Spinal cord (tissue), 10 donors: ENCODE measurements around the gene GRHL3. TPM values are rescaled to one million over a fixed set of nuclear protein-coding genes. Genes with fewer than 3 reads are reported as not detected.

Experiments
- DNase-seq, 6 donors: peaks; one replicate each; pipeline versions ENCODE4 v3.0.0 to v3.0.0-alpha.2; 2013 to 2015; ENCODE audit warnings: low spot score in 6 of 6, low read depth in 4 of 6
- H3K27ac ChIP-seq: one replicate; pipeline ENCODE4 v1.5.1; 2013; ENCODE audit warnings: low read depth, low read length, control low read depth
- H3K27me3 ChIP-seq: one replicate; pipeline ENCODE4 v1.6.1; 2013; ENCODE audit warnings: low read length; ENCODE audit not compliant: control insufficient read depth, insufficient read depth
- H3K36me3 ChIP-seq: one replicate; pipeline ENCODE4 v1.6.1; 2013; ENCODE audit warnings: low read length; ENCODE audit not compliant: control insufficient read depth, insufficient read depth
- H3K4me1 ChIP-seq: one replicate; pipeline ENCODE4 v1.6.1; 2013; ENCODE audit warnings: low read length; ENCODE audit not compliant: control insufficient read depth, insufficient read depth
- H3K4me3 ChIP-seq: one replicate; pipeline ENCODE4 v1.5.1; 2013; ENCODE audit warnings: low read depth, low read length, control low read depth
- H3K9me3 ChIP-seq: one replicate; pipeline ENCODE4 v1.6.1; 2013; ENCODE audit warnings: low read length; ENCODE audit not compliant: control insufficient read depth, insufficient read depth
- WGBS: methylation state at CpG from one replicate; pipeline ENCODE4 v1.1.5; 2013; ENCODE audit warnings: missing lambda C conversion rate; ENCODE audit not compliant: insufficient coverage; 5-methylcytosine and 5-hydroxymethylcytosine counted together
- polyA plus RNA-seq, 2 donors: library from polyadenylated mRNA; unstranded; fragments of 120-200 nt; gene quantifications; one replicate each; pipeline ENCODE4 v1.2.1, GENCODE V29; 2013; ENCODE audit not compliant: insufficient read length in 2 of 2
- total RNA-seq, 2 donors: library from RNA; depleted of rRNA in 1 of 2; stranded (reverse); fragments of 120-200 nt in 1 of 2; fragments of >200 nt in 1 of 2; gene quantifications; one replicate each; pipeline versions ENCODE4 v1.2.3 to v1.2.4, GENCODE V29; 2013 to 2014
- donor health status: healthy.

Gene GRHL3
- total and polyA plus RNA-seq, 4 donors = 0.69 to 3.0 (median 2.7) TPM

GRCh38 chr1:24299901-24300300, 19.3 kb upstream of the GRHL3 start:
- no peaks in the 10 kb centered on the region for H3K36me3 ChIP-seq
- no peak overlapping the region for H3K27ac ChIP-seq
- H3K9me3 ChIP-seq = no peaks in the 10 kb centered on the region
- no peaks in the 10 kb centered on the region for H3K27me3 ChIP-seq
- H3K4me3 ChIP-seq = no peak overlapping the region
- H3K4me1 ChIP-seq = peaks cover 12% of the 10 kb centered on the region
- 83% methylated on average over 1 of the region's 6 CpGs for WGBS
- no peak for DNase-seq

- no peak for DNase-seq
- no peaks in the 10 kb centered on the region for H3K27me3 ChIP-seq
- no peaks in the 10 kb centered on the region for H3K9me3 ChIP-seq
- no peak overlapping the region for H3K4me3 ChIP-seq
- H3K4me1 ChIP-seq = peaks cover 3% of the 10 kb centered on the region
- 75% methylated on average over 5 of the region's 7 CpGs for WGBS
- H3K27ac ChIP-seq = no peak overlapping the region
- no peaks in the 10 kb centered on the region for H3K36me3 ChIP-seq
Observed at GRCh38 chr1:24300971-24301784, 18.0 kb upstream of the GRHL3 start.

DNA sequence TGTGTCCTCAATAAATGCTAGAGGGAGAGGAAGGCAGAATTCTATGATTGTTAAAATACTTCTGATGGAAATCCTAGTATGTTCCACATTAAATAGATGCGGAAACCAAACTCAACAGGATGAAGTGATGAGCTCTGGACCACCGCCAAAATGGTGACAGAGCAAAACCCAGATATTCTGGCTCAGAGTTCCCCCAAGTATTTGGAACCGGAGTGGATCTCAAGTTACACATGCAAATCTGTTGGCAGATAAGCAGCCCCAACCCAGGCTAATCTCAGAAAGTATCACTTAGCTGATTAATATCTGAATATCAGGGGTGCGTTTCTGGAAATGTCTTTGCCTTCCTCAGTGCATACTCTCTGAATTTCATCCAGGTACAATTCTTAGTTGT, 17.4 kb upstream of the GRHL3 start:
- Histone ChIP-seq H3K4me1 (peaks cover 3% of the 10 kb centered on the region), H3K4me3 (no peak overlapping the region), H3K9me3 (no peaks in the 10 kb centered on the region), H3K27ac (no peak overlapping the region), H3K36me3 (no peaks in the 10 kb centered on the region), H3K27me3 (no peaks in the 10 kb centered on the region)
- WGBS = 60% methylated on average over 3 of the region's 4 CpGs
- no peak for DNase-seq

GRCh38 chr1:24302209-24302611, 16.9 kb upstream of the GRHL3 start:
- no peak overlapping the region for H3K4me3 ChIP-seq
- no peaks in the 10 kb centered on the region for H3K36me3 ChIP-seq
- H3K27me3 ChIP-seq = no peaks in the 10 kb centered on the region
- no peak overlapping the region for H3K27ac ChIP-seq
- 67% methylated on average over 1 of the region's 3 CpGs for WGBS
- DNase-seq = no peak
- H3K9me3 ChIP-seq = no peaks in the 10 kb centered on the region
- peaks cover 3% of the 10 kb centered on the region for H3K4me1 ChIP-seq

- no peaks in the 10 kb centered on the region for H3K9me3 ChIP-seq
- peaks cover 3% of the 10 kb centered on the region for H3K4me1 ChIP-seq
- DNase-seq = no peak
- no peak overlapping the region for H3K27ac ChIP-seq
- H3K4me3 ChIP-seq = no peak overlapping the region
- H3K36me3 ChIP-seq = no peaks in the 10 kb centered on the region
- no peaks in the 10 kb centered on the region for H3K27me3 ChIP-seq
- WGBS = no CpG with 5 or more reads among the region's 4 CpGs
Observed at GRCh38 chr1:24303600-24303999, 15.6 kb upstream of the GRHL3 start.

DNA sequence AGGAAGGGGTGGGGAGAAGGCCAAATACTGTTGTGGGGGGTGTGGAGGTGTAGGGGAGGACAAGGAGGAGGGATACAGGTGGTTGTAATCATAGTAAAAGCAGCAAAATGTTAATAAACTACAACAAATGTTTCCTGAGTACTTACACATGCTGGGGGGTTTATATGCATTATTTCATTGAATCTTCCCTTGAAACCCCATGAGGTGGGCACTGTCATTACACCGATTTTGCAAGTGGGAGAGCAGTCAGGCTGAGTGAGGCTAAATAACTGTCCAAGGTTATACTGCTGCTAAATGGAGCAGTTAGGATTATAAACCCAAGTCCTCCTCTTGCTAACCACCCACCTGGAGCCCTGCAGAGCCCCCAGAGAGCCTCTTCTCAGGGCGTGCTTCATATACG, 14.4 kb upstream of the GRHL3 start:
- Histone ChIP-seq H3K9me3 (no peaks in the 10 kb centered on the region), H3K4me1 (peaks cover 3% of the 10 kb centered on the region), H3K27me3 (no peaks in the 10 kb centered on the region), H3K27ac (no peak overlapping the region), H3K4me3 (no peak overlapping the region), H3K36me3 (no peaks in the 10 kb centered on the region)
- no CpG with 5 or more reads among the region's 3 CpGs for WGBS
- no peak for DNase-seq

DNA sequence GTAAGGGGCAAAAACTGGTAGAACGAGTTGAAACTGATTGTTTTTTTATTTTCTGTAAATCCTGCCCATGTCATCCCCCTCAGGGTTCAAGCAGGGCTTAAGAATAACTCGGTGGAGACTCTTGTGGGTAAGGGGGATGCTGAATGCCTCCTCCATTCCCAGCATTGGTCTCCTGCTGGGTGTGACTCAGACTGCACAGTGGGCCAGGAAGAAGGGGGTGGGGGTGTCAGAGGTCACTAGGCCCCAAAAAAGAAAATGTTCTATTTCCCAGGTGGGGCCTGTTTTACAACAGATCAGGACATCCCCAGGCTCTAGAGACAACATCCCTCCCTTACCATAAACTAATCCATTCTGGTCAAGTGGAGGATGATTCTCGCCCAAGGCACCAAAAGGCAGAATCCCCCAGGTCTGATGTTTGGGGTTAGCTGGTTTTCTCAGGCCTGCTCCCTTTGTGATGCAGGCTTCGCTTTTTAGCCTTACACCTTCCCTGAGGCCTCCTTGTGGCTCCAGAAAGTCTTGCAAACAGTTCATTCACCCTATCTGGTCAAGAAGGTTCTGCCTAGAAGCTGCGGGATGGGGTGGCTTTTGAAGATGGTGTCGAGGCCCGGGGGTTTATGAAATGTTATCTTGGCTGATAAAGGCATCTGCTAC, 10.7 kb upstream of the GRHL3 start:
- no peak overlapping the region for H3K4me3 ChIP-seq
- no peaks in the 10 kb centered on the region for H3K27me3 ChIP-seq
- peaks cover 7% of the 10 kb centered on the region for H3K4me1 ChIP-seq
- H3K36me3 ChIP-seq = no peaks in the 10 kb centered on the region
- 0% methylated on average over 1 of the region's 7 CpGs for WGBS
- DNase-seq = no peak
- no peaks in the 10 kb centered on the region for H3K9me3 ChIP-seq
- no peak overlapping the region for H3K27ac ChIP-seq

DNA sequence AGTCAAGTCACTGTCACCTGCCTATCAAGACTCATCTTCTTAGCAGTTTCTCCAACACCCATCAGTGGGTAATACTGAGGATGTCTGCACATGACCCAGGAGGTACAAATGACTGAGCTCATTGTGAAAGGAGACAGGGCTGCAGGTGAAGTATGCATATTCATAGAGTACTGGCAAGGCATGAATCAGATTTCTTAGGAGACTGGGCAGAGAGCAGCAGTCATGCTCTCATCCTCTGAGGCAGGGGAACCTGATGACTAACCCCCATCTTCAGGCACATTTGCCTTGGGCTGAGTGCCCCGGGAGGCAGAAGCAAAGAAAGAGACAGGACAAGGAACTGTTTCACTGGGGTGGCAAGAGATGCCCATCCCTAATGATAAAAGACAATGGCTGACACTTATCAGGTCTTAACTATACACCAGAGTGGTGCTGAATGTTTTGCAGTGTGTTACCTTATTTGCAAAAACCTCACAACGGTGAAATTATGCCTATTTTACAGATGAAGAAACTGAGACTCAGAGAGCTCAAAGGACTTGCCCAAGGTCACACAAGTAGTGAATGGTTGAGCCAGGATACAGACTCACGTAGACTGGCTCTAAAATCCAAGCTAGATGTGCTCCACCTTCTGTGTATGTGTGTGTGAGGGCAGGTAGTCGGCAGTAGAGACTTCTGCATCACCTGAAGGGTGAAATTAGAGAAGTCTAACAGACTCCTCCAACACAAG, 9.2 kb upstream of the GRHL3 start:
- DNase-seq = no peak
- no peaks in the 10 kb centered on the region for H3K9me3 ChIP-seq
- H3K27me3 ChIP-seq = no peaks in the 10 kb centered on the region
- no peak overlapping the region for H3K4me3 ChIP-seq
- H3K4me1 ChIP-seq = peaks cover 9% of the 10 kb centered on the region
- no peak overlapping the region for H3K27ac ChIP-seq
- 80% methylated on average over 3 of the region's 4 CpGs for WGBS
- no peaks in the 10 kb centered on the region for H3K36me3 ChIP-seq

DNA sequence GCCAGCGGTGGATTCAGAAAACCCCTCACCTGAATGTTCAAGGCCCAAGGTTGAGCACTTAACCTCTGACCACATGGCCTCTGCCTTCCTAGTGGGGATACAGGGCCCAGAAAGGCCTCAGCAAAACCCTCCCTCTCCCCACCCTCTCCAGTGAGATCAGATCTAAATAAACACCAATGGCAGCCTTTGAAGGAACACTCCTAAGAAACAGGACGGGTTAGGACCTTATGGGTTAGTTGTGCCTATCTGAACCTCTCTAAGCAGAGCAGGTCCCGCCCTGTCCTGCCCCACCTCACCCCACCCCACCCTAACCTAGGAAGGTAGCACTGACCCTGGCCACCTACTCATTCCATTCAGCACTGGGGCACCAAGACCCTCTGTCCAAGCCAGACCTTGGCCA, 7.9 kb upstream of the GRHL3 start:
- H3K4me3 ChIP-seq = no peak overlapping the region
- 90% methylated on average over 2 of the region's 3 CpGs for WGBS

More for the DNA sequence above, 7.9 kb upstream of the GRHL3 start:
- H3K27me3 ChIP-seq = no peaks in the 10 kb centered on the region
- no peaks in the 10 kb centered on the region for H3K36me3 ChIP-seq
- peak overlapping the region; percentile 45 for H3K27ac ChIP-seq
- H3K4me1 ChIP-seq = peaks cover 10% of the 10 kb centered on the region
- no peaks in the 10 kb centered on the region for H3K9me3 ChIP-seq
- DNase-seq = no peak
